PC-9 (cell line): Measurements from ENCODE around the gene MSI2.

Source experiments
- CTCF ChIP-seq: fragments of 200-600 bp; sonication (generic); conservative IDR thresholded peaks from 2 replicates; pipeline ENCODE4 v1.6.1; 2017; ENCODE audit warnings: mixed run types, antibody characterized with exemption, mild to moderate bottlenecking, moderate library complexity
- EZH2 ChIP-seq: fragments of 200-600 bp; sonication (generic); IDR thresholded peaks from 2 replicates; pipeline ENCODE4 v1.8.0; 2017; ENCODE audit warnings: antibody characterized with exemption, low read depth

GRCh38 chr17:57363998-57364643, 107.8 kb downstream of the MSI2 start:
- TF ChIP-seq CTCF (no peak), EZH2 (no peak)
